GM23338 (cell line): Measurements from ENCODE around the gene RXRA. TPM values are rescaled to one million over a fixed set of nuclear protein-coding genes. Genes with fewer than 3 reads are reported as not detected.

ENCODE experiments used
- ATAC-seq: fragments of 200-7000 bp; cut with Tn5 transposase; 3 replicates; pipeline ENCODE4 v1.9.1; 2020
- DNase-seq: peaks from one replicate; pipeline ENCODE4 v3.0.0-alpha.2; 2015; ENCODE audit warnings: low spot score
- H2AFZ ChIP-seq: fragments of 200-600 bp; sonication (generic); 2 replicates; pipeline ENCODE4 v1.8.0; 2016; ENCODE audit warnings: antibody characterized with exemption, mild to moderate bottlenecking, moderate library complexity
- H3F3A ChIP-seq: fragments of 200-600 bp; sonication (generic); replicated peaks from 2 replicates; pipeline ENCODE4 v1.8.0; 2017; ENCODE audit warnings: antibody characterized with exemption, mixed run types, low read depth
- H3K27ac ChIP-seq: fragments of 200-600 bp; sonication (generic); 2 replicates; pipeline ENCODE4 v1.6.1; 2016; ENCODE audit warnings: low read depth
- H3K27me3 ChIP-seq: fragments of 200-600 bp; sonication (generic); 2 replicates; pipeline ENCODE4 v1.8.0; 2016; ENCODE audit warnings: mild to moderate bottlenecking, mixed run types, moderate library complexity; ENCODE audit not compliant: insufficient read depth
- H3K36me3 ChIP-seq: fragments of 200-600 bp; sonication (generic); 2 replicates; pipeline ENCODE4 v1.8.0; 2016; ENCODE audit warnings: mild to moderate bottlenecking; ENCODE audit not compliant: insufficient read depth
- H3K4me1 ChIP-seq: fragments of 200-600 bp; sonication (generic); 2 replicates; pipeline ENCODE4 v1.8.0; 2016; ENCODE audit warnings: mild to moderate bottlenecking, moderate library complexity; ENCODE audit not compliant: insufficient read depth
- H3K4me2 ChIP-seq: fragments of 200-600 bp; sonication (generic); 2 replicates; pipeline ENCODE4 v1.7.1; 2017; ENCODE audit warnings: mixed run types
- H3K4me3 ChIP-seq: fragments of 200-600 bp; sonication (generic); 2 replicates; pipeline ENCODE4 v1.6.1; 2016; ENCODE audit warnings: mixed run types
- H3K79me2 ChIP-seq: fragments of 200-600 bp; sonication (generic); replicated peaks from 2 replicates; pipeline ENCODE4 v1.8.0; 2017; ENCODE audit warnings: mild to moderate bottlenecking; ENCODE audit not compliant: insufficient read depth
- H3K9me2 ChIP-seq: fragments of 200-600 bp; sonication (generic); 2 replicates; pipeline ENCODE4 v1.8.0; 2017; ENCODE audit not compliant: insufficient read depth
- H4K20me1 ChIP-seq: fragments of 200-600 bp; sonication (generic); replicated peaks from 2 replicates; pipeline ENCODE4 v1.8.0; 2017; ENCODE audit warnings: mild to moderate bottlenecking; ENCODE audit not compliant: insufficient read depth
- H3K27ac Mint-ChIP-seq: 2 replicates; pipeline ENCODE4 v1.8.0; 2020; ENCODE audit warnings: inconsistent platforms, mild to moderate bottlenecking, moderate library complexity, mixed read lengths
- H3K27me3 Mint-ChIP-seq: 3 replicates; pipeline ENCODE4 v1.8.0; 2022; ENCODE audit warnings: low read depth, mild to moderate bottlenecking, moderate library complexity, mixed read lengths, inconsistent platforms; ENCODE audit not compliant: insufficient read depth, poor library complexity
- H3K36me3 Mint-ChIP-seq: 3 replicates; pipeline ENCODE4 v1.8.0; 2021; ENCODE audit warnings: low read depth, mild to moderate bottlenecking, inconsistent platforms, moderate library complexity, mixed read lengths
- H3K4me1 Mint-ChIP-seq: 3 replicates; pipeline ENCODE4 v1.8.0; 2020; ENCODE audit warnings: mild to moderate bottlenecking, inconsistent platforms, mixed read lengths
- H3K4me3 Mint-ChIP-seq: 3 replicates; pipeline ENCODE4 v1.8.0; 2021; ENCODE audit warnings: moderate library complexity, mild to moderate bottlenecking, inconsistent platforms, mixed read lengths
- H3K9me3 Mint-ChIP-seq: 3 replicates; pipeline ENCODE4 v1.8.0; 2020; ENCODE audit warnings: moderate library complexity, mild to moderate bottlenecking, inconsistent platforms, mixed read lengths
- CREB1 ChIP-seq: fragments of 250-450 bp; sonication (Bioruptor Pico); IDR thresholded peaks from 2 replicates; pipeline ENCODE4 v1.5.0; 2020; ENCODE audit warnings: low read depth, mild to moderate bottlenecking, moderate library complexity
- CTCF ChIP-seq, 2 experiments: fragments of 200-600 bp in 1 of 2; sonication (generic) in 1 of 2; conservative IDR thresholded peaks; 2 replicates each; pipeline versions ENCODE4 v1.5.1 to v1.6.1; 2016 to 2017; ENCODE audit warnings: antibody characterized with exemption in 2 of 2, low read depth in 2 of 2, mild to moderate bottlenecking in 2 of 2, moderate library complexity in 1 of 2
- ETS1 ChIP-seq: IDR thresholded peaks from 2 replicates; pipeline ENCODE4 v1.6.1; 2016; ENCODE audit warnings: antibody characterized with exemption
- EZH2 ChIP-seq: fragments of 200-600 bp; sonication (generic); IDR thresholded peaks from one replicate; pipeline ENCODE4 v1.8.0; 2017; ENCODE audit warnings: antibody characterized with exemption, mild to moderate bottlenecking, low read depth; ENCODE audit not compliant: unreplicated experiment
- EZH2phosphoT487 ChIP-seq: fragments of 200-600 bp; sonication (generic); IDR thresholded peaks from one replicate; pipeline ENCODE4 v1.8.1; 2018; ENCODE audit warnings: antibody characterized with exemption; ENCODE audit not compliant: unreplicated experiment
- JUNB ChIP-seq: IDR thresholded peaks from one replicate; pipeline ENCODE4 v1.6.1; 2016; ENCODE audit warnings: antibody characterized with exemption; ENCODE audit not compliant: unreplicated experiment
- NANOG ChIP-seq: IDR thresholded peaks from 2 replicates; pipeline ENCODE4 v1.6.1; 2016; ENCODE audit warnings: antibody characterized with exemption, borderline replicate concordance
- POLR2AphosphoS5 ChIP-seq: IDR thresholded peaks from 2 replicates; pipeline ENCODE4 v1.6.1; 2016; ENCODE audit warnings: antibody characterized with exemption, low read depth
- STAT1 ChIP-seq: IDR thresholded peaks from one replicate; pipeline ENCODE4 v1.6.1; 2016; ENCODE audit warnings: antibody characterized with exemption; ENCODE audit not compliant: unreplicated experiment
- ZNF114 ChIP-seq: fragments of 250-450 bp; sonication (Bioruptor Pico); IDR thresholded peaks from 2 replicates; pipeline ENCODE4 v1.5.0; 2020; ENCODE audit warnings: mild to moderate bottlenecking, moderate library complexity
- ZNF331 ChIP-seq: fragments of 250-450 bp; sonication (Bioruptor Pico); IDR thresholded peaks from 2 replicates; pipeline ENCODE4 v1.5.0; 2020; ENCODE audit warnings: low read depth, mild to moderate bottlenecking, moderate library complexity
- ZNF462 ChIP-seq: fragments of 250-450 bp; sonication (Bioruptor Pico); IDR thresholded peaks from 2 replicates; pipeline ENCODE4 v1.5.0; 2020; ENCODE audit warnings: mild to moderate bottlenecking, moderate library complexity
- polyA plus RNA-seq: library from polyadenylated mRNA; unstranded; fragments of >200 nt; fragmentation: Nextera tagmentation; extraction: Ambion mirVana; gene quantifications from 2 replicates; pipeline ENCODE4 v1.2.1, GENCODE V29; 2016
- total RNA-seq: library from RNA; depleted of rRNA; stranded (reverse); fragments of >200 nt; shearing (Covaris generic); gene quantifications from 2 replicates; pipeline ENCODE4 v1.2.3, GENCODE V29; 2014
- TF ChIP-seq, protein P1 (sequence below): IDR thresholded peaks from one replicate; pipeline ENCODE4 v1.6.1; 2018; ENCODE audit warnings: antibody characterized with exemption; ENCODE audit not compliant: unreplicated experiment

The RXRA gene
- total and polyA plus RNA-seq, 2 experiments from 2014 or later: 4.9 to 17.9 TPM

GRCh38 chr9:134324359-134325095 is 1.7 kb upstream of the RXRA start:
- Histone ChIP-seq H2AFZ (peak overlapping the region; percentile 52), H3K4me3 (peak overlapping the region; percentile 71; the same call in 1 of the 2 replicates), H3K79me2 (peaks cover 24% of the 10 kb centered on the region), H3K4me1 (peaks cover 11% of the 10 kb centered on the region), H3K27ac (no peak overlapping the region), H4K20me1 (peaks cover 12% of the 10 kb centered on the region; the same call in 1 of the 2 replicates), H3K9me2 (no peaks in the 10 kb centered on the region), H3K27me3 (peaks cover 3% of the 10 kb centered on the region; the same call in 1 of the 2 replicates), H3K4me2 (peak overlapping the region; percentile 88; the same call in 1 of the 2 replicates), H3K36me3 (no peaks in the 10 kb centered on the region), H3F3A (0 out of 2 replicates have a peak, but pooled peaks cover 5% of the 10 kb centered on the region)
- H3K4me3 Mint-ChIP-seq: peak overlapping the region; percentile 71
- no peaks in the 10 kb centered on the region for H3K36me3 Mint-ChIP-seq
- ATAC-seq: no peak
- H3K27ac Mint-ChIP-seq: no peak overlapping the region
- H3K9me3 Mint-ChIP-seq: no peaks in the 10 kb centered on the region
- H3K27me3 Mint-ChIP-seq: peaks cover 12% of the 10 kb centered on the region
- no peak for DNase-seq
- peaks cover 42% of the 10 kb centered on the region for H3K4me1 Mint-ChIP-seq
- no peak for TF ChIP-seq CTCF (conservative IDR thresholded peaks at IDR 0.05; ENCODE audit: low read depth in 2 of 2)
- TF ChIP-seq, protein P1, sequence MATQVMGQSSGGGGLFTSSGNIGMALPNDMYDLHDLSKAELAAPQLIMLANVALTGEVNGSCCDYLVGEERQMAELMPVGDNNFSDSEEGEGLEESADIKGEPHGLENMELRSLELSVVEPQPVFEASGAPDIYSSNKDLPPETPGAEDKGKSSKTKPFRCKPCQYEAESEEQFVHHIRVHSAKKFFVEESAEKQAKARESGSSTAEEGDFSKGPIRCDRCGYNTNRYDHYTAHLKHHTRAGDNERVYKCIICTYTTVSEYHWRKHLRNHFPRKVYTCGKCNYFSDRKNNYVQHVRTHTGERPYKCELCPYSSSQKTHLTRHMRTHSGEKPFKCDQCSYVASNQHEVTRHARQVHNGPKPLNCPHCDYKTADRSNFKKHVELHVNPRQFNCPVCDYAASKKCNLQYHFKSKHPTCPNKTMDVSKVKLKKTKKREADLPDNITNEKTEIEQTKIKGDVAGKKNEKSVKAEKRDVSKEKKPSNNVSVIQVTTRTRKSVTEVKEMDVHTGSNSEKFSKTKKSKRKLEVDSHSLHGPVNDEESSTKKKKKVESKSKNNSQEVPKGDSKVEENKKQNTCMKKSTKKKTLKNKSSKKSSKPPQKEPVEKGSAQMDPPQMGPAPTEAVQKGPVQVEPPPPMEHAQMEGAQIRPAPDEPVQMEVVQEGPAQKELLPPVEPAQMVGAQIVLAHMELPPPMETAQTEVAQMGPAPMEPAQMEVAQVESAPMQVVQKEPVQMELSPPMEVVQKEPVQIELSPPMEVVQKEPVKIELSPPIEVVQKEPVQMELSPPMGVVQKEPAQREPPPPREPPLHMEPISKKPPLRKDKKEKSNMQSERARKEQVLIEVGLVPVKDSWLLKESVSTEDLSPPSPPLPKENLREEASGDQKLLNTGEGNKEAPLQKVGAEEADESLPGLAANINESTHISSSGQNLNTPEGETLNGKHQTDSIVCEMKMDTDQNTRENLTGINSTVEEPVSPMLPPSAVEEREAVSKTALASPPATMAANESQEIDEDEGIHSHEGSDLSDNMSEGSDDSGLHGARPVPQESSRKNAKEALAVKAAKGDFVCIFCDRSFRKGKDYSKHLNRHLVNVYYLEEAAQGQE: no peak
- no peak for TF ChIP-seq EZH2
- TF ChIP-seq ZNF331: no peak
- no peak for TF ChIP-seq NANOG
- no peak for TF ChIP-seq ZNF462 (CRISPR knock-in tag)
- TF ChIP-seq STAT1: no peak
- no peak for TF ChIP-seq ETS1
- TF ChIP-seq POLR2AphosphoS5: no peak
- no peak for TF ChIP-seq CREB1 (CRISPR knock-in tag)
- TF ChIP-seq JUNB: no peak
- no peak for TF ChIP-seq EZH2phosphoT487
- TF ChIP-seq ZNF114 (CRISPR knock-in tag): no peak
